Left renal pelvis (tissue), 4 donors: ENCODE measurements around the gene PAFAH1B1. TPM values are rescaled to one million over a fixed set of nuclear protein-coding genes. Genes with fewer than 3 reads are reported as not detected.
"Not testable (repeated sequence)": the region's sequence is repeated elsewhere in the genome, so short reads cannot be mapped to it uniquely, and the experiment has no call there.

Experiments
- DNase-seq, 4 donors: peaks; one replicate each; pipeline ENCODE4 v3.0.0-alpha.2; 2013; ENCODE audit warnings: low read depth in 4 of 4, low spot score in 3 of 4
- polyA plus RNA-seq, 4 donors: library from polyadenylated mRNA; unstranded; fragments of 120-200 nt; gene quantifications; one replicate each; pipeline ENCODE4 v1.2.1, GENCODE V29; 2013; ENCODE audit not compliant: insufficient read length in 4 of 4

Gene PAFAH1B1
- polyA plus RNA-seq, 4 donors, result 132 to 143 (median 141) TPM

- DNase-seq, result peak in 3 of 4 donors; percentile 60 to 71 (median 70)
Observed at GRCh38 chr17:2593821-2594721, 617 bp downstream of the PAFAH1B1 start.

GRCh38 chr17:2594722-2595599 is 1.5 kb downstream of the PAFAH1B1 start:
- DNase-seq, result peak in 2 of 4 donors; percentile 6 to 23

GRCh38 chr17:2595716-2596115 is 2.3 kb downstream of the PAFAH1B1 start:
- no peak for DNase-seq

GRCh38 chr17:2598166-2598565 is 4.7 kb downstream of the PAFAH1B1 start:
- no peak for DNase-seq

GRCh38 chr17:2602597-2603017 is 9.2 kb downstream of the PAFAH1B1 start:
- DNase-seq, result no peak

GRCh38 chr17:2608350-2608913 is 15.0 kb downstream of the PAFAH1B1 start:
- no peak for DNase-seq

- DNase-seq, result no peak
Observed at GRCh38 chr17:2609091-2609490, 15.6 kb downstream of the PAFAH1B1 start.

- no peak for DNase-seq
Observed at GRCh38 chr17:2610195-2611175, 17.0 kb downstream of the PAFAH1B1 start.

- no peak for DNase-seq
Observed at GRCh38 chr17:2611627-2612026, 18.2 kb downstream of the PAFAH1B1 start.

- no peak for DNase-seq
Observed at GRCh38 chr17:2612630-2613029, 19.2 kb downstream of the PAFAH1B1 start.

GRCh38 chr17:2613089-2613808 is 19.8 kb downstream of the PAFAH1B1 start:
- no peak for DNase-seq

GRCh38 chr17:2615882-2616281 is 22.4 kb downstream of the PAFAH1B1 start:
- DNase-seq, result no peak

- DNase-seq, result no peak
Observed at GRCh38 chr17:2621241-2621640, 27.8 kb downstream of the PAFAH1B1 start.

GRCh38 chr17:2621951-2622405 is 28.5 kb downstream of the PAFAH1B1 start:
- not testable (repeated sequence) for DNase-seq

- DNase-seq, result not testable (repeated sequence)
Observed at GRCh38 chr17:2622721-2623301, 29.4 kb downstream of the PAFAH1B1 start.

GRCh38 chr17:2624292-2624731 is 30.9 kb downstream of the PAFAH1B1 start:
- no peak for DNase-seq

GRCh38 chr17:2626626-2627219 is 33.3 kb downstream of the PAFAH1B1 start:
- DNase-seq, result not testable (repeated sequence)

- DNase-seq, result not testable (repeated sequence)
Observed at GRCh38 chr17:2628922-2629321, 35.5 kb downstream of the PAFAH1B1 start.
